ENCODE results near the gene SPP1.

SPP1 gene

DNA sequence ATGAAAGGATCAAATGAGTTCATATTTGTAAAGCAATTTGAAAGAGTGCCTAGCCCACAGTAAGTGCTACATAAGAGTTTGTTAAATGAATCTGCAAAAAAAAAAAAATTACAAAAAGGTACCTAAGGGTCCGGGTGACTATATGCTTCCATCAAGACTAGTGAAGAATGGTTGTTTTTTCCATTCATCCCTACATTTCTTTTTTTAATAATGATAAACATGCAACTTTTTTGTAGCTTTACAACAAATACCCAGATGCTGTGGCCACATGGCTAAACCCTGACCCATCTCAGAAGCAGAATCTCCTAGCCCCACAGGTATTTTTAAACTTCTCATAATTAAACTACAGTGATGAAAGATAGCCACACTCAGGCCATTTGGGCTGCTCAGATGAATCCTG, 4.3 kb downstream of the SPP1 start:
- Histone ChIP-seq H3K4me1 (no peaks in the 10 kb centered on the region; the same call in 1 of the 2 replicates), H3K9me3 (no peaks in the 10 kb centered on the region), H3K27me3 (peaks cover 57% of the 10 kb centered on the region), H3K36me3 (no peaks in the 10 kb centered on the region), H3K4me3 (ENCODE audit: low read depth, low read length) (no peak overlapping the region)
- TF ChIP-seq, protein P1, sequence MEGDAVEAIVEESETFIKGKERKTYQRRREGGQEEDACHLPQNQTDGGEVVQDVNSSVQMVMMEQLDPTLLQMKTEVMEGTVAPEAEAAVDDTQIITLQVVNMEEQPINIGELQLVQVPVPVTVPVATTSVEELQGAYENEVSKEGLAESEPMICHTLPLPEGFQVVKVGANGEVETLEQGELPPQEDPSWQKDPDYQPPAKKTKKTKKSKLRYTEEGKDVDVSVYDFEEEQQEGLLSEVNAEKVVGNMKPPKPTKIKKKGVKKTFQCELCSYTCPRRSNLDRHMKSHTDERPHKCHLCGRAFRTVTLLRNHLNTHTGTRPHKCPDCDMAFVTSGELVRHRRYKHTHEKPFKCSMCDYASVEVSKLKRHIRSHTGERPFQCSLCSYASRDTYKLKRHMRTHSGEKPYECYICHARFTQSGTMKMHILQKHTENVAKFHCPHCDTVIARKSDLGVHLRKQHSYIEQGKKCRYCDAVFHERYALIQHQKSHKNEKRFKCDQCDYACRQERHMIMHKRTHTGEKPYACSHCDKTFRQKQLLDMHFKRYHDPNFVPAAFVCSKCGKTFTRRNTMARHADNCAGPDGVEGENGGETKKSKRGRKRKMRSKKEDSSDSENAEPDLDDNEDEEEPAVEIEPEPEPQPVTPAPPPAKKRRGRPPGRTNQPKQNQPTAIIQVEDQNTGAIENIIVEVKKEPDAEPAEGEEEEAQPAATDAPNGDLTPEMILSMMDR (IDR thresholded peaks at IDR 0.05; ENCODE audit: low read depth, low read length), result no peak
- DNase-seq, result no peak

DNA sequence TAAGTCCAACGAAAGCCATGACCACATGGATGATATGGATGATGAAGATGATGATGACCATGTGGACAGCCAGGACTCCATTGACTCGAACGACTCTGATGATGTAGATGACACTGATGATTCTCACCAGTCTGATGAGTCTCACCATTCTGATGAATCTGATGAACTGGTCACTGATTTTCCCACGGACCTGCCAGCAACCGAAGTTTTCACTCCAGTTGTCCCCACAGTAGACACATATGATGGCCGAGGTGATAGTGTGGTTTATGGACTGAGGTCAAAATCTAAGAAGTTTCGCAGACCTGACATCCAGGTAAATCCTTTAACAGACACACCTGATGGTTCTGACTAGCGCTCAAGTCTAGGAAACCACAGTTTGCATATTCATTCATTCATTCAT, 6.0 kb downstream of the SPP1 start:
- no peaks in the 10 kb centered on the region for H3K36me3 ChIP-seq
- TF ChIP-seq, protein P1 (IDR thresholded peaks at IDR 0.05; ENCODE audit: low read depth, low read length), result no peak
- H3K4me3 ChIP-seq (ENCODE audit: low read depth, low read length), result no peak overlapping the region
- no peaks in the 10 kb centered on the region for H3K9me3 ChIP-seq
- no peak for DNase-seq
- H3K27me3 ChIP-seq, result peaks cover 55% of the 10 kb centered on the region
- no peaks in the 10 kb centered on the region; the same call in 1 of the 2 replicates for H3K4me1 ChIP-seq

DNA sequence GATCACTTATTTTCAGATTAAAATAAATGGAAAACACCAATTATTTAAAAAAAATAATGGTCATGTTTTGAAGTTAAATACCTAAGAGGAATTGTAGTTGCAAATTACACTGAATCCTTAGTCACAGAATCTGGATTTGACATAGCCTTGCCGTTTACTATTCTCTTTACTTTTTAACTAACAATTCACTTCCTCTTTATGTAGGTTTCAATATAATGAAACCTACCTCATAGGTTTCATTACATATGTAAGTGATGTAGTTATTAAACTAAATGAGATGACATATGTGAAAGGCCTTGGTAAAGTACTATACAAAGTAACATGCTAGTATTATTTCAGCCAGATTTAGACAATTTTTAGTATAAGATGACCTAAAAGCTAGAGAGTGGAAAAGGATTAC, 6.5 kb downstream of the SPP1 start:
- Histone ChIP-seq H3K36me3 (no peaks in the 10 kb centered on the region), H3K9me3 (no peaks in the 10 kb centered on the region), H3K4me1 (no peaks in the 10 kb centered on the region; the same call in 1 of the 2 replicates), H3K4me3 (ENCODE audit: low read depth, low read length) (no peak overlapping the region), H3K27me3 (peaks cover 51% of the 10 kb centered on the region)
- no peak for DNase-seq
- TF ChIP-seq, protein P1 (IDR thresholded peaks at IDR 0.05; ENCODE audit: low read depth, low read length), result no peak

DNA sequence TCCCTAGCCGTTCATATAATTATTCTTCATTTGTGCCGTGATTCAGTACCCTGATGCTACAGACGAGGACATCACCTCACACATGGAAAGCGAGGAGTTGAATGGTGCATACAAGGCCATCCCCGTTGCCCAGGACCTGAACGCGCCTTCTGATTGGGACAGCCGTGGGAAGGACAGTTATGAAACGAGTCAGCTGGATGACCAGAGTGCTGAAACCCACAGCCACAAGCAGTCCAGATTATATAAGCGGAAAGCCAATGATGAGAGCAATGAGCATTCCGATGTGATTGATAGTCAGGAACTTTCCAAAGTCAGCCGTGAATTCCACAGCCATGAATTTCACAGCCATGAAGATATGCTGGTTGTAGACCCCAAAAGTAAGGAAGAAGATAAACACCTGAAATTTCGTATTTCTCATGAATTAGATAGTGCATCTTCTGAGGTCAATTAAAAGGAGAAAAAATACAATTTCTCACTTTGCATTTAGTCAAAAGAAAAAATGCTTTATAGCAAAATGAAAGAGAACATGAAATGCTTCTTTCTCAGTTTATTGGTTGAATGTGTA, 7.0 kb downstream of the SPP1 start:
- Histone ChIP-seq H3K36me3 (no peaks in the 10 kb centered on the region), H3K27me3 (peaks cover 47% of the 10 kb centered on the region), H3K9me3 (no peaks in the 10 kb centered on the region), H3K4me3 (ENCODE audit: low read depth, low read length) (no peak overlapping the region), H3K4me1 (no peaks in the 10 kb centered on the region; the same call in 1 of the 2 replicates)
- DNase-seq, result no peak
- TF ChIP-seq, protein P1 (IDR thresholded peaks at IDR 0.05; ENCODE audit: low read depth, low read length), result no peak

DNA sequence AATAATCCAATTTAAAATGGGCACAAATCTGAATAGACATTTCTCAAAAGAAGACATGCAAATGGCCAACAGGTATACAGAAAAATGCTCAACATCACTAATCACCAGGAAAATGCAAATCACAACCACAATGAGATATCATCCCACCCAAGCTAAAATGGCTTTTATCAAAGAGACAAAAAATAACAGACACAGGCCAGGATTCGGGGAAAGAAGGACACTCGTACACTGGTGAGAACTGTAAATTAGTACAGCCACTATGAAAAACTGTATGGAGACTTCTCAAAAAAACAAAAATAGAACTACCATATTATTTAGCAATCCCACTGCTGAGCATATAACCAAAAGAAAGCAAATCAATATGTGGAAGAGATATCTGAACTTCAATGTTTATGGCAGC, 8.5 kb downstream of the SPP1 start:
- no peaks in the 10 kb centered on the region for H3K9me3 ChIP-seq
- no peaks in the 10 kb centered on the region for H3K36me3 ChIP-seq
- no peaks in the 10 kb centered on the region; the same call in 1 of the 2 replicates for H3K4me1 ChIP-seq
- TF ChIP-seq, protein P1 (IDR thresholded peaks at IDR 0.05; ENCODE audit: low read depth, low read length), result no peak
- H3K4me3 ChIP-seq (ENCODE audit: low read depth, low read length), result no peak overlapping the region
- peaks cover 38% of the 10 kb centered on the region for H3K27me3 ChIP-seq
- no peak for DNase-seq

DNA sequence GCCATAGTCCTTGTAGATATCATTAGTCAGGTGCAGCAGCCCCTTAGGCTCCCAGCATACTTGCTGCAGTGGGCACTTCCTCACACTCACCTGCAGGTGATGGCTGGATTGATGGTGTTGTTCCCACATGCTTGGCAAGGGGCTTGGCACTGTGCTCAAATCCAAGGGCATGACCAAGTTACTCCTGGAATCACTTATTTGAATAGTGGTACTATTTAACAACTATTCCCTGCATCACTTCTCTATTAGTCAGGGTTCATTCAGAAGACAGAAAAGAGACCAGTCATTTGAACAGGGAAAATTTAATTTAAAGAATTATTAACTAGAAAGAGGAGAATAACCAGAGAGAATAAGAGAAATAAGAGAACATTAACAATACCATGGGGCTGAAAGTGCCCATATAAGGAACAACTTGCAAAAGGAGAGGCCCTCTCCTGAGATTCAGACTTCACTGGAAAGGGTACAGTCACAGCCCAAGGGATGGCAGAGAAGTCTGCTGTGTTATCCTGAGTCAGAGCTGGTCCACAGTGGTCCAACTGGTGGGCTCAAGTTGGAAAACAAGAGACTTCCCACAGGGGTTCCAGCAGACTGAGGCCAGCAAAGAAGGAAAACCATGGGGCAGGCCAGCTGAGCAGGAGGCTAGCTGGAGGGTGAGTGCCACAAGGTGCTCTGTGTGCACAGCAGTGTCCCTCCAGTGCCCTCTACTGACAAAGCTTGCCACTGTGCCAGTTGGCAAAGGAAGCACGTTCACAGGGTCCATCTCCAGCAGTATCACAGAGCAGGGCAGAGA, 9.8 kb downstream of the SPP1 start:
- no peaks in the 10 kb centered on the region for H3K36me3 ChIP-seq

More for the DNA sequence above, 9.8 kb downstream of the SPP1 start:
- DNase-seq, result peak; percentile 52
- Histone ChIP-seq H3K4me3 (ENCODE audit: low read depth, low read length) (no peak overlapping the region), H3K9me3 (no peaks in the 10 kb centered on the region), H3K4me1 (no peaks in the 10 kb centered on the region), H3K27me3 (peaks cover 38% of the 10 kb centered on the region)
- TF ChIP-seq, protein P1 (IDR thresholded peaks at IDR 0.05; ENCODE audit: low read depth, low read length), result peak; percentile 71
